T-cell (primary cell): ENCODE results near the gene RASGEF1B. TPM values are rescaled to one million over a fixed set of nuclear protein-coding genes. Genes with fewer than 3 reads are reported as not detected.

Experiments used
- ATAC-seq, 4 experiments: fragments of 200-7000 bp in 3 of 4; fragments of 150-1000 bp in 1 of 4; cut with Tn5 transposase; replicated peaks in 1 of 4; 1 replicate in 3 of 4; 2 replicates in 1 of 4; pipeline ENCODE4 v1.10.0; 2021; ENCODE audit warnings: moderate library complexity in 3 of 4, mild to moderate bottlenecking in 2 of 4, moderate number of reproducible peaks in 1 of 4
- CTCF ChIA-PET, 2 donors: fragments of 300-600 bp; sonication (Branson Sonifier 250); formaldehyde crosslinking; loops; one replicate each; lab custom pipeline; 2022; ENCODE audit warnings: antibody characterized with exemption in 2 of 2; lab: Charles Lee
- POLR2A ChIA-PET, 2 donors: fragments of 300-600 bp; sonication (Branson Sonifier 250); formaldehyde crosslinking; loops; one replicate each; lab custom pipeline; 2022; ENCODE audit warnings: antibody characterized with exemption in 2 of 2; lab: Charles Lee
- DNase-seq, 35 experiments: peaks; one replicate each; pipeline versions ENCODE4 v3.0.0 to v3.0.0-alpha.2; 2013 to 2023
- H3K27ac ChIP-seq: one replicate; pipeline ENCODE4 v1.5.1; 2013; ENCODE audit warnings: low read length
- H3K27me3 ChIP-seq, 2 experiments: replicated peaks in 1 of 2; 1 replicate in 1 of 2; 2 replicates in 1 of 2; pipeline versions ENCODE4 v1.6.1 to v1.7.0; 2013; ENCODE audit warnings: low read length in 1 of 2, mixed read lengths in 1 of 2; ENCODE audit not compliant: control insufficient read depth in 2 of 2, insufficient read depth in 2 of 2; ENCODE audit errors: extremely low read depth in 1 of 2
- H3K36me3 ChIP-seq, 2 donors: 1 replicate in 1 of 2; 2 replicates in 1 of 2; pipeline versions ENCODE4 v1.6.1 to v1.7.0; 2013; ENCODE audit warnings: low read length in 1 of 2; ENCODE audit not compliant: control insufficient read depth in 2 of 2, insufficient read depth in 1 of 2; ENCODE audit errors: extremely low read depth in 1 of 2
- H3K4me1 ChIP-seq, 2 experiments: 1 replicate in 1 of 2; 2 replicates in 1 of 2; pipeline versions ENCODE4 v1.6.1 to v1.7.0; 2013; ENCODE audit warnings: low read length in 2 of 2, mixed read lengths in 1 of 2; ENCODE audit not compliant: insufficient read depth in 2 of 2, control insufficient read depth in 1 of 2; ENCODE audit errors: extremely low read depth in 1 of 2
- H3K4me3 ChIP-seq, 2 donors: 1 replicate in 1 of 2; 2 replicates in 1 of 2; pipeline versions ENCODE4 v1.5.1 to v1.7.0; 2013; ENCODE audit warnings: mild to moderate bottlenecking in 2 of 2, low read length in 1 of 2, moderate library complexity in 1 of 2; ENCODE audit not compliant: control insufficient read depth in 1 of 2; ENCODE audit errors: extremely low read depth in 1 of 2
- H3K9me3 ChIP-seq: 2 replicates; pipeline ENCODE4 v1.7.0; 2013
- H3K27ac Mint-ChIP-seq, 2 donors: one replicate each; pipeline ENCODE4 v1.8.0; 2020 to 2021; ENCODE audit warnings: mild to moderate bottlenecking in 2 of 2, mixed read lengths in 2 of 2
- H3K27me3 Mint-ChIP-seq, 2 donors: one replicate each; pipeline ENCODE4 v1.8.0; 2021 to 2022; ENCODE audit warnings: mixed read lengths in 2 of 2
- H3K36me3 Mint-ChIP-seq: one replicate; pipeline ENCODE4 v1.8.0; 2021; ENCODE audit warnings: mixed read lengths
- H3K4me1 Mint-ChIP-seq, 3 donors: one replicate each; pipeline ENCODE4 v1.8.0; 2020 to 2022; ENCODE audit warnings: mixed read lengths in 3 of 3, mild to moderate bottlenecking in 1 of 3
- H3K4me3 Mint-ChIP-seq, 3 donors: one replicate each; pipeline ENCODE4 v1.8.0; 2020 to 2022; ENCODE audit warnings: mild to moderate bottlenecking in 3 of 3, mixed read lengths in 3 of 3, moderate library complexity in 3 of 3
- H3K9me3 Mint-ChIP-seq, 3 donors: one replicate each; pipeline ENCODE4 v1.8.0; 2020 to 2022; ENCODE audit warnings: mixed read lengths in 3 of 3
- WGBS: methylation state at CpG from one replicate; pipeline ENCODE4 v1.1.5; 2013; ENCODE audit warnings: missing lambda C conversion rate; ENCODE audit not compliant: insufficient coverage; 5-methylcytosine and 5-hydroxymethylcytosine counted together
- total RNA-seq, 35 experiments: library from RNA in 6 of 35; stranded (reverse) in 6 of 35; fragments of 120-200 nt in 1 of 35; gene quantifications; one replicate each; pipeline versions ENCODE4 v1.2.1 to v1.2.4 and lab custom pipeline; 2013 to 2026

RASGEF1B gene
- total RNA-seq, 5 donors from 2014 or later (not counting 1 experiment from before 2014, with no cell fraction given) = 7.3 to 54.0 (median 8.1) TPM

DNA sequence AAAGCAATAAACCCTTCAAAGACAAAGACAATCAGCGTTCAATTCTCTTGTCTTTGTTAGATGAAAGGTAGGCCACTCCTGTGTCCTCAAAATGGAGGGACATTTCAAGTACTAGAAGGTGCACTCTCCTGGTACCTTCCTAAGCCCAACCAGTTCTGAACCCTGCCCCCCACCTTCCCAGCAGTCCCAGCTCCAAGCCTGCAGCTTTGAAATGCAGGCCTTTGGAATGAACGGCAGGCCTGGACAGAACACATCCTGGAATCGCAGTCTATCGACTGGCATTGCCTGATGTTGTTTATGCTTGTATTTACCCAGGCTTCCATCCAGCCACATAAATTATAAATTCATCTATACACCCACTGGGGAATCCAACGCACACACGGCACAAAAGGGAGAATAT is 47.4 kb downstream of the RASGEF1B start:
- Histone ChIP-seq H3K27ac (no peak overlapping the region), H3K4me1 (no peaks in the 10 kb centered on the region), H3K36me3 (peaks cover 7 to 9% of the 10 kb centered on the region in 2 donors), H3K9me3 (no peaks in the 10 kb centered on the region), H3K4me3 (no peak overlapping the region), H3K27me3 (no peaks in the 10 kb centered on the region)
- WGBS = 100% methylated on average over 1 of the region's 6 CpGs
- H3K36me3 Mint-ChIP-seq = peaks cover 41% of the 10 kb centered on the region
- POLR2A ChIA-PET = no interaction called here
- no peak overlapping the region for H3K27ac Mint-ChIP-seq
- peaks cover 0 to 3% (median 0%) of the 10 kb centered on the region in 3 donors for H3K4me1 Mint-ChIP-seq
- ATAC-seq (no peak), DNase-seq (no peak)
- CTCF ChIA-PET = interaction anchor here in 1 of 2 donors (1.3 to 1.4 kb wide), 2 partner anchors 9 to 12 kb away, joined by 3 to 5 read pairs; no protein-coding TSS in a partner anchor
- H3K27me3 Mint-ChIP-seq = no peaks in the 10 kb centered on the region
- H3K9me3 Mint-ChIP-seq = no peaks in the 10 kb centered on the region
- no peak overlapping the region for H3K4me3 Mint-ChIP-seq

DNA sequence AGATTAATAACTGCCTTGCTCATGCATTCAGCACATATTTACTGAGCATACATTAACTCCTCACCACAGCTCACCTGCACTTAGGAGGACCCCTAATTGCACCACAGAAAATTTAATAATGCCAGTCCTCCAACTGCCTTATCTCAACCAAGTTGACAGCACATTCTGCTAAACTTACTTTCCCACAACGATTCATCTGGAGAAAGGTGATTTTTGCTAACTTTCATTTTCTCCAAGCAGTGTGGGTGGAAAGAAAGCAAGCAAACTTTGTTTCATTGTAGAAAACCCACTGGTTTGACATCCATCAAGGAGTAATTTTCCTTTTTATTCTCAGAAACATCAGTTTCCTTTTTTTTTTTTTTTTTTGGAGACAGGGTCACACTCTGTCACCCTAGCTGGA is 49.1 kb downstream of the RASGEF1B start:
- Histone ChIP-seq H3K9me3 (no peaks in the 10 kb centered on the region), H3K4me3 (no peak overlapping the region), H3K27ac (no peak overlapping the region), H3K27me3 (no peaks in the 10 kb centered on the region), H3K4me1 (no peaks in the 10 kb centered on the region), H3K36me3 (peaks cover 5% of the 10 kb centered on the region in 2 donors)
- H3K4me3 Mint-ChIP-seq = no peak overlapping the region
- H3K4me1 Mint-ChIP-seq = peaks cover 0 to 3% (median 0%) of the 10 kb centered on the region in 3 donors
- no peaks in the 10 kb centered on the region for H3K27me3 Mint-ChIP-seq
- peaks cover 30% of the 10 kb centered on the region for H3K36me3 Mint-ChIP-seq
- no CpG with 5 or more reads among the region's 1 CpG for WGBS
- no peaks in the 10 kb centered on the region for H3K9me3 Mint-ChIP-seq
- ATAC-seq (no peak), DNase-seq (no peak)
- no peak overlapping the region for H3K27ac Mint-ChIP-seq
- ChIA-PET CTCF (no interaction called here), POLR2A (no interaction called here)

DNA sequence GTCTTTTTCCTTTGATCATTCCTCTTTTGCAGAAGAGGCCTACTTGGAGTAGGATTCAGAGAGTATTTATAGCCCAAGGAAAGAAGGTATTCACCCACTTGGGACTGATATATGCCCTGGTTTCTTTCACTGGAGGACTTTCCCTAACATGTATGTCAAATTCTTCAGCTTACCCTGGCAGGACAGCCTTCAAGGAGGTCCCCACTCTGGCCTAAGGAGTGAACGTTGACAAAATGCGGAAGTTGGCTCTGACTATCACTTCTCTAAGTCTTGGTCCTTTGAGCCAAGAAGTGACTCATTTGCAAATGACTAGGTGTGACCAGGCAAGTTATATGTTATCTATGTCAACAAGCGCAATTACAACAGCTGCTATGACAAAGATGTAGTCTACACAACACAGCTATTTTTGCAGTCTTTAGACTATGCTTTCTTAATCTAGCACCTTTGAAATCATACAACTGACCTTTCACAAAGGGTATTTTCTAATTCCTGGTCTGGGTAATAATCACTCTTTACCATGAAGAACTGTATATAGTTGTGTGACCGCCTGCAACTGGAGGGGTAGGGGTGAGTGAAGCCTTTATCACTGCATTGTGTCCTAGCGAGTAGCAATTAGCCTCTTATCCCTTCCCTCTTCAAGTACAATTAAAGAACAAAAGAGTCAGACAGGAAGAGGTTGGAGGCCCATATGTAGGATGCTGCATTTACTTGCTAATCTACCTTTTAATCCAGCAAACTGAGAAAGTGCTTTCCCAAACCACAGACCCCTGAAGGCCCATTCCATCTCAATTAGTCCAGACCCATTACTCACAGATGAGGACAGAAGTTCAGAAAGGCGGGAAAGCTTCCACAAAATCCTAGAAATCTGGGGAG is 50.1 kb downstream of the RASGEF1B start:
- no peak for ATAC-seq
- 72% methylated on average over 2 of the region's 6 CpGs for WGBS
- peaks cover 5% of the 10 kb centered on the region in 2 donors for H3K36me3 ChIP-seq
- Mint-ChIP-seq H3K27ac (no peak overlapping the region), H3K36me3 (peaks cover 25% of the 10 kb centered on the region), H3K27me3 (no peaks in the 10 kb centered on the region), H3K4me1 (peaks cover 0 to 3% (median 0%) of the 10 kb centered on the region in 3 donors), H3K9me3 (no peaks in the 10 kb centered on the region), H3K4me3 (no peak overlapping the region)
- no peak overlapping the region for H3K4me3 ChIP-seq
- H3K4me1 ChIP-seq = no peaks in the 10 kb centered on the region
- ChIA-PET POLR2A (no interaction called here), CTCF (no interaction called here)
- H3K9me3 ChIP-seq = no peaks in the 10 kb centered on the region
- DNase-seq = peak in 2 of 35 experiments; percentile 4 to 34
- no peaks in the 10 kb centered on the region for H3K27me3 ChIP-seq
- no peak overlapping the region for H3K27ac ChIP-seq

DNA sequence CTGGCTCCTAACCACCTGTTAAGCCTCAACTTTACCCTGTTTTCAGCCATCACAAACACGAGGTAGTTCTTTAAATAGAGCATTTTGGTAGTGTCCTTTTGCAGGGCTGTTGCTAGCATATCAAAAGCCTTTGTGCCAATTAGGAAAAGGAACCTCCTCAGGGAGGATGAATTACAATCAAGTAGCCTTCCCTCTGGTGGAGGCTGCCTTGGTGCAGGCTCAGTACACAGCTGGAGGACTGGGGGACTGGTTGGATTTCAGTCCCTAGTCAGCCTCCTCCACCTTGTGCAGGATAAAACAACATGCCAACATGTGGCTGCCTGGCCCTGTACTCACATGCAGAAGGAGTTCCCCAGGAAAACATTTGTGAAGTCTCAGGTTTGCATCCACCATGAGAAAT is 53.1 kb downstream of the RASGEF1B start:
- Mint-ChIP-seq H3K9me3 (no peaks in the 10 kb centered on the region), H3K27ac (peak overlapping the region in 1 of 2 donors; percentile 17), H3K4me1 (peaks cover 0 to 3% (median 0%) of the 10 kb centered on the region in 3 donors), H3K4me3 (no peak overlapping the region), H3K27me3 (no peaks in the 10 kb centered on the region), H3K36me3 (no peaks in the 10 kb centered on the region)
- Histone ChIP-seq H3K27me3 (no peaks in the 10 kb centered on the region), H3K36me3 (no peaks in the 10 kb centered on the region), H3K4me1 (no peaks in the 10 kb centered on the region), H3K4me3 (no peak overlapping the region), H3K27ac (no peak overlapping the region), H3K9me3 (no peaks in the 10 kb centered on the region)
- no peak for ATAC-seq
- no peak for DNase-seq
- POLR2A ChIA-PET = no interaction called here
- no CpG with 5 or more reads among the region's 1 CpG for WGBS
- CTCF ChIA-PET = interaction anchor here (0.7 to 1.1 kb wide), 2 partner anchors 12 to 795 kb away, joined by 3 read pairs; no protein-coding TSS in a partner anchor

DNA sequence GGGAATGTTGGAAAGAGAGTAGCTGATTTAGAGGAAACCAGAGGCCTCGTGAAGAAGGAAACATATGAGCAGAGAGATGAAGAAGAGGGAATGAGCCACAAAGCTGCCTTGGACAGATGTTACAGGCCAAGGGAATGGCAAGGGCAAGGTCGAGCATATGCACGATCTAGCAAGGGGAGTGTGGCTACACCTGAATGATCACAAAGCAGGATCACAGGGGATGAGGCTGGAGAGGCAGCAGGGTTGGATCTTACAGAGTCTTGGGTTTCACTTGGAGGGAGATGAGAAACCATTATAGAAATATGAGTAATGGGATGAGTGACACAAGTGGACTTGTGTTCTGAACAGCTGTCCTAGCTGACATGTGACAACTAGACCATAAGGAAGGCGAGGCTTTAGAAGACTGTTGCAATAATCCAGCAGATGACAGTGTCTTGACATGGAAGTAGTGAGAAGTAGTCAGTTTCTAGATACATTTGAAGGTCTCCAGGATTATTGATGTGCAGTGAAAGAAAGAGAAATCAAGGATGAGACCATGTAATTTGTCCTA is 58.7 kb downstream of the RASGEF1B start:
- 90% methylated on average over 3 of the region's 4 CpGs for WGBS
- Histone ChIP-seq H3K4me1 (no peaks in the 10 kb centered on the region), H3K27me3 (no peaks in the 10 kb centered on the region), H3K27ac (no peak overlapping the region), H3K4me3 (no peak overlapping the region), H3K36me3 (no peaks in the 10 kb centered on the region), H3K9me3 (no peaks in the 10 kb centered on the region)
- Mint-ChIP-seq H3K27me3 (no peaks in the 10 kb centered on the region), H3K36me3 (no peaks in the 10 kb centered on the region), H3K4me1 (no peaks in the 10 kb centered on the region), H3K9me3 (no peaks in the 10 kb centered on the region), H3K4me3 (no peak overlapping the region), H3K27ac (no peak overlapping the region)
- ATAC-seq (no peak), DNase-seq (no peak)
- ChIA-PET CTCF (interaction anchor here (0.6 to 1.3 kb wide), 2 partner anchors 11 to 878 kb away, joined by 3 to 5 read pairs; no protein-coding TSS in a partner anchor), POLR2A (no interaction called here)

GRCh38 chr4:81410680-81411079 is 61.0 kb downstream of the RASGEF1B start:
- Mint-ChIP-seq H3K27me3 (no peaks in the 10 kb centered on the region), H3K4me3 (no peak overlapping the region), H3K36me3 (no peaks in the 10 kb centered on the region), H3K4me1 (peaks cover 0 to 2% (median 1%) of the 10 kb centered on the region in 3 donors), H3K27ac (no peak overlapping the region), H3K9me3 (no peaks in the 10 kb centered on the region)
- no peak overlapping the region for H3K27ac ChIP-seq
- DNase-seq (no peak), ATAC-seq (no peak)
- H3K9me3 ChIP-seq = no peaks in the 10 kb centered on the region
- no peaks in the 10 kb centered on the region for H3K36me3 ChIP-seq
- no peak overlapping the region for H3K4me3 ChIP-seq
- no peaks in the 10 kb centered on the region for H3K27me3 ChIP-seq
- 71% methylated on average over 1 of the region's 2 CpGs for WGBS
- ChIA-PET CTCF (interaction anchor here in 1 of 2 donors (0.6 to 0.9 kb wide), 2 partner anchors 31 to 864 kb away, joined by 5 read pairs; no protein-coding TSS in a partner anchor), POLR2A (no interaction called here)
- H3K4me1 ChIP-seq = no peaks in the 10 kb centered on the region
